KBM-7 (cell line): ENCODE measurements around the gene VMA21.

ENCODE experiments used
- DNase-seq: peaks from one replicate; pipeline ENCODE4 v3.0.0-alpha.2; 2015
- in situ Hi-C: fragments of 300-500 bp; cut with MboI; formaldehyde crosslinking; loops from 2 replicates; pipeline ENCODE4 v1.14.3; 2020; ENCODE audit warnings: low sequenced_read_pairs, low pct_unique_long_range_greater_than_20kb, mixed read lengths

The VMA21 gene

DNA sequence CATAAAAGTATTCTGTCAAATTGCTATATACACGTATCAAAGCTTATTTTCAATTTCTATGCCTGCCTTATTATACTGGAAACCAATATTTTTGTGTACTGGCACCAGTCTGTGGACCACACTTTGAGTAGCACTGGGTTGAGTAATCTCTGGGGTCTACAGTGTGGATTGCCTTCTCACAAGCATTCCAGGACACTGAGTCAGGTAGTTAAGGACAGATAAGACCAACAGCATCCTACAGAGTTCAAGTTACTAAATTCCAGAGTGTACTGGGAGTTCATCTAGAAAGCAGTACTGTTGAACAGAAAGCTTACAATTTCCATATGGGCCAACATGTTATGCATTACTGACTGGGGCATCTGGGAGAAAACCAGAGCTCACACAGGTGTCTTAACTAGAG lies 61.8 kb downstream of the VMA21 start:
- no peak for DNase-seq
- in situ Hi-C loops, result no loop called here
